Activated CD4-positive, alpha-beta T cell treated with anti-CD3 and anti-CD28 coated beads, Interleukin-2, amount 50 U/mL, for 24 hours (primary cell): ENCODE results near the gene KDM5B.
"Not testable (repeated sequence)": the region's sequence is repeated elsewhere in the genome, so short reads cannot be mapped to it uniquely, and the experiment has no call there.

Experiments used
- DNase-seq, 2 donors: peaks; one replicate each; pipeline ENCODE4 v3.0.0-alpha.2; 2020; ENCODE audit warnings: low read depth in 1 of 2, low spot score in 1 of 2

KDM5B gene

GRCh38 chr1:202714202-202714601 lies 94.0 kb downstream of the KDM5B start:
- DNase-seq = not testable (repeated sequence)

- DNase-seq = no peak
Measured at GRCh38 chr1:202713110-202713509, 95.1 kb downstream of the KDM5B start.

- DNase-seq = no peak
Measured at GRCh38 chr1:202711949-202712635, 96.1 kb downstream of the KDM5B start.

GRCh38 chr1:202710070-202711045 lies 97.9 kb downstream of the KDM5B start, which contains the start of gene SYT2:
Gene SYT2, minus strand, starts transcription at chr1:202710454. Its CDS starts 104,682 bp downstream, at chr1:202605772.
- no peak for DNase-seq

- DNase-seq = no peak
Measured at GRCh38 chr1:202709276-202710041, 98.8 kb downstream of the KDM5B start.

- DNase-seq = no peak
Measured at GRCh38 chr1:202708456-202709275, 99.6 kb downstream of the KDM5B start.

GRCh38 chr1:202706851-202707250 lies 101.4 kb downstream of the KDM5B start:
- DNase-seq = no peak

GRCh38 chr1:202704601-202705000 lies 103.6 kb downstream of the KDM5B start:
- no peak for DNase-seq

- no peak for DNase-seq
Measured at GRCh38 chr1:202703191-202703590, 105.0 kb downstream of the KDM5B start.

GRCh38 chr1:202702088-202702487 lies 106.1 kb downstream of the KDM5B start:
- DNase-seq = no peak

- DNase-seq = no peak
Measured at GRCh38 chr1:202701200-202701599, 107.0 kb downstream of the KDM5B start.

GRCh38 chr1:202700061-202700460 lies 108.2 kb downstream of the KDM5B start:
- no peak for DNase-seq

GRCh38 chr1:202698276-202698675 lies 109.9 kb downstream of the KDM5B start:
- no peak for DNase-seq

GRCh38 chr1:202697038-202697437 lies 111.2 kb downstream of the KDM5B start:
- DNase-seq = no peak

GRCh38 chr1:202694314-202694713 lies 113.9 kb downstream of the KDM5B start:
- no peak for DNase-seq

GRCh38 chr1:202692959-202693555 lies 115.2 kb downstream of the KDM5B start:
- DNase-seq = peak; percentile 31 to 46

GRCh38 chr1:202691816-202692215 lies 116.4 kb downstream of the KDM5B start:
- DNase-seq = no peak

GRCh38 chr1:202689493-202690342 lies 118.5 kb downstream of the KDM5B start:
- DNase-seq = no peak

GRCh38 chr1:202689082-202689481 lies 119.1 kb downstream of the KDM5B start:
- DNase-seq = no peak
